HepG2 (cell line): Measurements from ENCODE around the gene DGCR2. TPM values are rescaled to one million over a fixed set of nuclear protein-coding genes. Genes with fewer than 3 reads are reported as not detected.

Source experiments
- ATAC-seq: fragments of 200-7000 bp; cut with Tn5 transposase; 3 replicates; pipeline ENCODE4 v1.9.1; 2020; ENCODE audit warnings: mild to moderate bottlenecking, moderate library complexity
- BruUV-seq: library from RNA; stranded (reverse); fragments of 400-500 nt; replicated peaks from 2 replicates; lab custom pipeline; 2021; lab: Mats Ljungman, UMichigan
- CTCF ChIA-PET: fragments of 300-600 bp; formaldehyde crosslinking; extraction: SDS; loops from one replicate; lab custom pipeline; 2021; ENCODE audit warnings: low total read pairs, inconsistent platforms, low intra/inter-chr PET ratio; lab: Yijun Ruan, JAX
- POLR2A ChIA-PET: fragments of 350-600 bp; sonication (Branson Sonifier 250); formaldehyde crosslinking; loops from one replicate; lab custom pipeline; 2020; ENCODE audit warnings: antibody characterized with exemption, inconsistent platforms; lab: Yijun Ruan, JAX
- DNase-seq: peaks from one replicate; pipeline ENCODE4 v3.0.0-alpha.2; 2015; ENCODE audit warnings: low spot score
- FAIRE-seq: peaks from 3 replicates; lab custom pipeline; 2011; peaks lifted over from hg19 to GRCh38; lab: Jason Lieb, UNC
- H2AFZ ChIP-seq: one replicate; pipeline ENCODE4 v1.6.1; 2011; ENCODE audit warnings: low read length, inconsistent platforms
- H3K27ac ChIP-seq: fragments of 300-600 bp; 3 replicates; pipeline ENCODE4 v1.8.0; 2011; ENCODE audit warnings: mixed run types, mild to moderate bottlenecking, mixed read lengths, low read length, inconsistent platforms; ENCODE audit not compliant: insufficient read depth; ENCODE audit errors: extremely low read length
- H3K27me3 ChIP-seq, 2 experiments: fragments of 200-600 bp in 1 of 2; 2 replicates in 1 of 2; 3 replicates in 1 of 2; pipeline versions ENCODE4 v1.6.0 to v1.8.0; 2011; ENCODE audit warnings: low read length in 2 of 2, mild to moderate bottlenecking in 2 of 2, moderate library complexity in 2 of 2, inconsistent platforms in 1 of 2; ENCODE audit not compliant: insufficient read depth in 2 of 2, control insufficient read depth in 1 of 2
- H3K36me3 ChIP-seq, 2 experiments: fragments of 200-600 bp in 1 of 2; replicated peaks in 1 of 2; 2 replicates in 1 of 2; 3 replicates in 1 of 2; pipeline versions ENCODE4 v1.5.1 to v1.8.0; 2011; ENCODE audit warnings: low read length in 2 of 2, inconsistent platforms in 1 of 2; ENCODE audit not compliant: insufficient read depth in 2 of 2, control insufficient read depth in 1 of 2
- H3K4me1 ChIP-seq: 2 replicates; pipeline ENCODE4 v1.5.1; 2012; ENCODE audit warnings: low read length, inconsistent platforms; ENCODE audit not compliant: insufficient read depth
- H3K4me2 ChIP-seq: 2 replicates; pipeline ENCODE4 v1.6.0; 2011; ENCODE audit warnings: low read depth, low read length, inconsistent platforms
- H3K4me3 ChIP-seq, 3 experiments: fragments of 200-600 bp in 1 of 3; sonication (generic), shearing (Covaris generic) in 1 of 3; replicated peaks in 1 of 3; 2 replicates each; pipeline ENCODE4 v1.5.1; 2011 to 2016; ENCODE audit warnings: low read length in 3 of 3, inconsistent platforms in 2 of 3, low read depth in 2 of 3, mild to moderate bottlenecking in 2 of 3, control low read depth in 1 of 3, mixed read lengths in 1 of 3; ENCODE audit not compliant: insufficient read depth in 1 of 3
- H3K79me2 ChIP-seq: one replicate; pipeline ENCODE4 v1.6.1; 2011; ENCODE audit warnings: low read length, inconsistent platforms; ENCODE audit not compliant: insufficient read depth
- H3K9ac ChIP-seq: 2 replicates; pipeline ENCODE4 v1.6.0; 2011; ENCODE audit warnings: mild to moderate bottlenecking, low read depth, low read length, inconsistent platforms; ENCODE audit not compliant: insufficient read depth
- H3K9me3 ChIP-seq: 2 replicates; pipeline ENCODE4 v1.5.1; 2012; ENCODE audit warnings: mild to moderate bottlenecking, low read length
- H4K20me1 ChIP-seq: 2 replicates; pipeline ENCODE4 v1.6.0; 2011; ENCODE audit warnings: inconsistent platforms, mild to moderate bottlenecking, low read length, moderate library complexity; ENCODE audit not compliant: insufficient read depth
- ATF1 ChIP-seq: IDR thresholded peaks from 2 replicates; pipeline ENCODE4 v1.6.1; 2016; ENCODE audit warnings: mild to moderate bottlenecking, control low read depth
- BRD4 ChIP-seq: sonication (generic); formaldehyde crosslinking; IDR thresholded peaks from 2 replicates; pipeline ENCODE4 v1.4.0; 2020; ENCODE audit warnings: missing genetic modification reagents
- CEBPB ChIP-seq: IDR thresholded peaks from 2 replicates; pipeline ENCODE4 v1.6.1; 2011; ENCODE audit warnings: low read depth, low read length, improper control_type of control experiment, borderline replicate concordance
- ELF3 ChIP-seq: IDR thresholded peaks from 2 replicates; pipeline ENCODE4 v1.6.1; 2016; ENCODE audit warnings: missing genetic modification reagents, missing compliant biosample characterization
- HNRNPLL ChIP-seq: fragments of 200-400 bp; formaldehyde crosslinking; IDR thresholded peaks from 2 replicates; pipeline ENCODE4 v1.6.1; 2017; ENCODE audit warnings: mild to moderate bottlenecking, low read depth, low read length; ENCODE audit not compliant: poor library complexity, severe bottlenecking
- KLF16 ChIP-seq, 2 experiments: sonication (generic) in 1 of 2; formaldehyde crosslinking in 1 of 2; IDR thresholded peaks; 2 replicates each; pipeline versions ENCODE4 v1.6.1 to v1.8.0; 2016 to 2023; ENCODE audit warnings: missing genetic modification reagents in 2 of 2, missing compliant biosample characterization in 1 of 2
- PLRG1 ChIP-seq: fragments of 450-650 bp; conservative IDR thresholded peaks from 2 replicates; pipeline ENCODE4 v1.6.1; 2016
- SMC3 ChIP-seq: IDR thresholded peaks from 2 replicates; pipeline ENCODE4 v1.6.1; 2011; ENCODE audit warnings: low read length, improper control_type of control experiment
- ZFP82 ChIP-seq: sonication (generic); formaldehyde crosslinking; IDR thresholded peaks from 2 replicates; pipeline ENCODE4 v1.5.1; 2020; ENCODE audit warnings: mild to moderate bottlenecking, missing genetic modification reagents, borderline replicate concordance
- ZNF20 ChIP-seq: sonication (generic); formaldehyde crosslinking; IDR thresholded peaks from 2 replicates; pipeline ENCODE4 v1.4.0; 2020; ENCODE audit warnings: mild to moderate bottlenecking, moderate library complexity, missing genetic modification reagents
- ZNF225 ChIP-seq: sonication (generic); formaldehyde crosslinking; IDR thresholded peaks from 2 replicates; pipeline ENCODE4 v1.4.0; 2020; ENCODE audit warnings: mild to moderate bottlenecking, missing genetic modification reagents
- ZNF251 ChIP-seq: sonication (generic); formaldehyde crosslinking; IDR thresholded peaks from 2 replicates; pipeline ENCODE4 v1.9.0; 2021; ENCODE audit warnings: mild to moderate bottlenecking, missing genetic modification reagents
- ZNF317 ChIP-seq: sonication (generic); formaldehyde crosslinking; IDR thresholded peaks from 2 replicates; pipeline ENCODE4 v1.5.0; 2020; ENCODE audit warnings: mild to moderate bottlenecking, missing genetic modification reagents
- ZNF343 ChIP-seq: sonication (generic); formaldehyde crosslinking; IDR thresholded peaks from 2 replicates; pipeline ENCODE4 v1.4.0; 2020; ENCODE audit warnings: mild to moderate bottlenecking, missing genetic modification reagents
- ZNF569 ChIP-seq: sonication (generic); formaldehyde crosslinking; IDR thresholded peaks from 2 replicates; pipeline ENCODE4 v1.5.0; 2020; ENCODE audit warnings: mild to moderate bottlenecking, missing genetic modification reagents, moderate library complexity, borderline replicate concordance
- ZSCAN5A ChIP-seq: sonication (generic); formaldehyde crosslinking; IDR thresholded peaks from 2 replicates; pipeline ENCODE4 v1.8.0; 2022; ENCODE audit warnings: mild to moderate bottlenecking, missing genetic modification reagents, borderline replicate concordance
- WGBS: methylation state at CpG from one replicate; pipeline ENCODE4 v1.1.6; 2017; ENCODE audit warnings: low lambda C conversion rate; 5-methylcytosine and 5-hydroxymethylcytosine counted together
- in situ Hi-C: cut with HindIII; loops from 2 replicates; pipeline ENCODE4 v1.10.0; 2017; ENCODE audit warnings: low pct_unique_long_range_greater_than_20kb; ENCODE audit not compliant: extremely low pct_ligation_motif_present
- intact Hi-C: fragments of 100-400 bp; cut with micrococcal nuclease; formaldehyde crosslinking; loops from one replicate; pipeline ENCODE4 v1.10.0; 2022; ENCODE audit not compliant: unreplicated experiment
- polyA plus RNA-seq, 8 experiments: library from polyadenylated mRNA; depleted of rRNA in 3 of 8; stranded (reverse) in 7 of 8; unstranded in 1 of 8; fragments of >200 nt; fragmentation: Illumina TruSeq in 4 of 8; extraction: Trizol in 4 of 8; gene quantifications; 2 replicates each; pipeline versions ENCODE4 v1.2.1 to v1.2.3, GENCODE V29; 2011 to 2016; ENCODE audit warnings: low read depth in 4 of 8, missing spikeins in 1 of 8, mixed read lengths in 1 of 8; ENCODE audit not compliant: insufficient read depth in 1 of 8
- total RNA-seq, 5 experiments: library from RNA; depleted of rRNA; stranded (reverse); fragments of >200 nt; fragmentation: Illumina TruSeq; extraction: Trizol; gene quantifications; 2 replicates each; pipeline ENCODE4 v1.2.3, GENCODE V29; 2016; ENCODE audit warnings: low read depth in 1 of 5
- TF ChIP-seq, protein P1 (sequence below): sonication (generic); formaldehyde crosslinking; IDR thresholded peaks from 2 replicates; pipeline ENCODE4 v1.4.0; 2020; ENCODE audit warnings: missing genetic modification reagents, borderline replicate concordance

Gene DGCR2
- total and polyA plus RNA-seq, 2 of the 13 experiments (the other 11 are each of a cell fraction or from before 2014, with no cell fraction given), result 23.1 to 35.3 TPM

DNA sequence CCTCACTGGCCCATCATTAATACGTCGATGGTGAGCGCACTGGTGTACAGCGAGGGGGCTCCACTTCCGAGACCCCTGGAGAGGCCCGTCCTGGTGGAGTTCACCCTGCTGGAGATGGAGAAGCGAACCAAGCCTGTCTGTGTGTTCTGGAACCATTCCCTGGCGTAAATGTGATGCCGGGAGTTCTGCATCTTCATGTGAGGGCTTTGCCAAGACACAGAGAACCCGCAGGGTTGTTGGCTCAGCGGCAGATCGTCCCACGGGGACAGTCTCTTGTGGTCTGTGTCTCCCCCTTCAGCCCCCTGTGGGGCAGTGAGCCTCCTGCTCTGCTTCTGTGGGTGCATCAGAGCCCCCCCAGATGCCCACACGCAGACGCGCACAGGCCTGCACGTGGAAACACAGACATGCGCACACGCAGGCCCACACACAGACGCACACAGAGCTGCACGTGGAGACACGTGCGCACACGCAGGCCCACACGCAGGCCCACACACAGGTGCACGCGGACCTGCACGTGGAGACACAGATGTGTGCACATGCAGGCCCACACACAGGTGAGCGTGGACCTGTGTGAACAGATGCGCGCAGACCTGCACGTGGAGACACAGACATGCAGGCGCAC lies 130.3 kb downstream of the DGCR2 start:
- Histone ChIP-seq H3K79me2 (no peaks in the 10 kb centered on the region), H2AFZ (no peak overlapping the region), H3K9ac (no peak overlapping the region), H3K4me1 (peaks cover 20% of the 10 kb centered on the region), H3K36me3 (no peaks in the 10 kb centered on the region), H3K27ac (no peak overlapping the region), H3K4me3 (no peak overlapping the region), H4K20me1 (no peaks in the 10 kb centered on the region), H3K9me3 (no peaks in the 10 kb centered on the region), H3K4me2 (no peak overlapping the region), H3K27me3 (peaks cover 5 to 29% of the 10 kb centered on the region in 2 experiments; a peak in 4 of 5 replicates)
- ChIA-PET CTCF (no interaction called here), POLR2A (no interaction called here)
- intact Hi-C loops (no loop called here), in situ Hi-C loops (no loop called here)
- no peak for ATAC-seq
- FAIRE-seq, result no peak
- DNase-seq, result no peak
- no TSS peak for BruUV-seq
- 66% methylated on average over 12 of the region's 33 CpGs for WGBS
- TF ChIP-seq, protein P1, sequence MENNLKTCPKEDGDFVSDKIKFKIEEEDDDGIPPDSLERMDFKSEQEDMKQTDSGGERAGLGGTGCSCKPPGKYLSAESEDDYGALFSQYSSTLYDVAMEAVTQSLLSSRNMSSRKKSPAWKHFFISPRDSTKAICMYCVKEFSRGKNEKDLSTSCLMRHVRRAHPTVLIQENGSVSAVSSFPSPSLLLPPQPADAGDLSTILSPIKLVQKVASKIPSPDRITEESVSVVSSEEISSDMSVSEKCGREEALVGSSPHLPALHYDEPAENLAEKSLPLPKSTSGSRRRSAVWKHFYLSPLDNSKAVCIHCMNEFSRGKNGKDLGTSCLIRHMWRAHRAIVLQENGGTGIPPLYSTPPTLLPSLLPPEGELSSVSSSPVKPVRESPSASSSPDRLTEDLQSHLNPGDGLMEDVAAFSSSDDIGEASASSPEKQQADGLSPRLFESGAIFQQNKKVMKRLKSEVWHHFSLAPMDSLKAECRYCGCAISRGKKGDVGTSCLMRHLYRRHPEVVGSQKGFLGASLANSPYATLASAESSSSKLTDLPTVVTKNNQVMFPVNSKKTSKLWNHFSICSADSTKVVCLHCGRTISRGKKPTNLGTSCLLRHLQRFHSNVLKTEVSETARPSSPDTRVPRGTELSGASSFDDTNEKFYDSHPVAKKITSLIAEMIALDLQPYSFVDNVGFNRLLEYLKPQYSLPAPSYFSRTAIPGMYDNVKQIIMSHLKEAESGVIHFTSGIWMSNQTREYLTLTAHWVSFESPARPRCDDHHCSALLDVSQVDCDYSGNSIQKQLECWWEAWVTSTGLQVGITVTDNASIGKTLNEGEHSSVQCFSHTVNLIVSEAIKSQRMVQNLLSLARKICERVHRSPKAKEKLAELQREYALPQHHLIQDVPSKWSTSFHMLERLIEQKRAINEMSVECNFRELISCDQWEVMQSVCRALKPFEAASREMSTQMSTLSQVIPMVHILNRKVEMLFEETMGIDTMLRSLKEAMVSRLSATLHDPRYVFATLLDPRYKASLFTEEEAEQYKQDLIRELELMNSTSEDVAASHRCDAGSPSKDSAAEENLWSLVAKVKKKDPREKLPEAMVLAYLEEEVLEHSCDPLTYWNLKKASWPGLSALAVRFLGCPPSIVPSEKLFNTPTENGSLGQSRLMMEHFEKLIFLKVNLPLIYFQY (CRISPR knock-in tag), result no peak
- TF ChIP-seq ZNF20 (CRISPR knock-in tag), result no peak
- TF ChIP-seq ZSCAN5A, result no peak
- no peak for TF ChIP-seq ZFP82 (CRISPR knock-in tag)
- no peak for TF ChIP-seq ATF1
- no peak for TF ChIP-seq ZNF251
- TF ChIP-seq ELF3 (CRISPR knock-in tag), result no peak
- TF ChIP-seq HNRNPLL, result no peak
- no peak for TF ChIP-seq ZNF343 (CRISPR knock-in tag)
- TF ChIP-seq ZNF225 (CRISPR knock-in tag), result no peak
- TF ChIP-seq ZNF569 (CRISPR knock-in tag), result no peak
- no peak for TF ChIP-seq ZNF317 (CRISPR knock-in tag)
- TF ChIP-seq SMC3, result no peak
- TF ChIP-seq BRD4 (CRISPR knock-in tag), result no peak
- no peak for TF ChIP-seq PLRG1
- no peak for TF ChIP-seq KLF16 (CRISPR knock-in tag; IDR thresholded peaks at IDR 0.05)
- no peak; the same call in 1 of the 2 replicates for TF ChIP-seq CEBPB
